GM10248 (cell line): ENCODE data around the gene DEPP1.

Experiments
- CTCF ChIA-PET: fragments of 300-600 bp; sonication (Branson Sonifier 250); formaldehyde crosslinking; extraction: SDS; loops from one replicate; lab custom pipeline; 2021; ENCODE audit warnings: antibody characterized with exemption; lab: Yijun Ruan, JAX
- POLR2A ChIA-PET: fragments of 350-650 bp; sonication (Branson Sonifier 250); formaldehyde crosslinking; extraction: SDS; loops from one replicate; lab custom pipeline; 2020; ENCODE audit warnings: antibody characterized with exemption; lab: Yijun Ruan, JAX
- DNase-seq: peaks from one replicate; pipeline ENCODE4 v3.0.0; 2012; ENCODE audit errors: extremely low spot score
- TF ChIP-seq, protein P1 (sequence below): IDR thresholded peaks from 2 replicates; pipeline ENCODE4 v1.5.1; 2012; ENCODE audit warnings: mild to moderate bottlenecking, low read depth; ENCODE audit errors: extremely low read depth, missing control alignments, control extremely low read depth

DEPP1 gene

DNA sequence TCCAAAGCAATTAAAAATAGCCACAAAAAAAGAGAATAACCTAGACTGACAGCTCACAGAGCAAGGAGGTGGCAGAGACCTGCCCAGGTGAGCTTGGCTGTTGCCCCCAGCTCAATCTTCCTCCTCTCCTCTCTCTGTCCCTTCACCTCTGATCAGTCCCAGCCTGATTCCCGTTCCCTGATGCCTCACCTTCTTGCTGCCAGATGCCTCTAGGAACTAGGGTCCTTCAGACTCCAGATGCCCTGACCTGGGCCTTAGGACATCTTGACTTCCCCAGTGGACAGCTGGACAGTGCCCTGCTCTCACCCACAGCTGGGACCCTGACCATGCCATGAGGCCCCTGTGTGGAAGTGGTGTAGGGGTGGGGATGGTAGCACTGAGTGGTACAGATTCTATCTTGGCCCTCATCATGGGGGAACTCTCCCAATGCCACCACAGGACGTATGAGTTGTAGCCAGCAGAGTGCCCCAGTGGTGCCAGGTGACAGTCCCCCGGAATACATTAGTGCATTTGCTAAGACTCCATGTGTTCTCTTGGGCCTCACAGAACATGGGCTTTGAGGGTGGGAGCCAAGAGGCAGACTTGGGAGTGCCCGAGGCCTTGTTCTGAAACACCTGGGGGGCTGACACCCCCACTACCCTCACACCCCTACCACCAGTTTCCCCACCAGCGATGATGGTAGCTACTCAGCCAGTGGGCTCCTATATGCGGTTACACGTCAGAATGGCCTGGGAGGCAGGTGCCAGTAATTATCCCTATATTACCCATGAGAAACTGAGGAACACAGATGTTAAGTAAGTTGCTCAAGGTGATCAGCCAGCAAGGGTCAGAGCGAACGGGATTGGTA is 2.0 kb downstream of the DEPP1 start:
- CTCF ChIA-PET = interaction anchor here (0.8 to 8.6 kb wide), 9 partner anchors 13 to 48 kb away, joined by 3 to 114 read pairs (median 6); partner anchors contain the start of genes RASSF4 and ZNF22
- DNase-seq = no peak
- POLR2A ChIA-PET = interaction anchor here (0.6 to 1.2 kb wide), 2 partner anchors 11 to 17 kb away, joined by 3 to 4 read pairs; partner anchors contain the start of gene RASSF4
- TF ChIP-seq, protein P1, sequence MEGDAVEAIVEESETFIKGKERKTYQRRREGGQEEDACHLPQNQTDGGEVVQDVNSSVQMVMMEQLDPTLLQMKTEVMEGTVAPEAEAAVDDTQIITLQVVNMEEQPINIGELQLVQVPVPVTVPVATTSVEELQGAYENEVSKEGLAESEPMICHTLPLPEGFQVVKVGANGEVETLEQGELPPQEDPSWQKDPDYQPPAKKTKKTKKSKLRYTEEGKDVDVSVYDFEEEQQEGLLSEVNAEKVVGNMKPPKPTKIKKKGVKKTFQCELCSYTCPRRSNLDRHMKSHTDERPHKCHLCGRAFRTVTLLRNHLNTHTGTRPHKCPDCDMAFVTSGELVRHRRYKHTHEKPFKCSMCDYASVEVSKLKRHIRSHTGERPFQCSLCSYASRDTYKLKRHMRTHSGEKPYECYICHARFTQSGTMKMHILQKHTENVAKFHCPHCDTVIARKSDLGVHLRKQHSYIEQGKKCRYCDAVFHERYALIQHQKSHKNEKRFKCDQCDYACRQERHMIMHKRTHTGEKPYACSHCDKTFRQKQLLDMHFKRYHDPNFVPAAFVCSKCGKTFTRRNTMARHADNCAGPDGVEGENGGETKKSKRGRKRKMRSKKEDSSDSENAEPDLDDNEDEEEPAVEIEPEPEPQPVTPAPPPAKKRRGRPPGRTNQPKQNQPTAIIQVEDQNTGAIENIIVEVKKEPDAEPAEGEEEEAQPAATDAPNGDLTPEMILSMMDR = no peak

DNA sequence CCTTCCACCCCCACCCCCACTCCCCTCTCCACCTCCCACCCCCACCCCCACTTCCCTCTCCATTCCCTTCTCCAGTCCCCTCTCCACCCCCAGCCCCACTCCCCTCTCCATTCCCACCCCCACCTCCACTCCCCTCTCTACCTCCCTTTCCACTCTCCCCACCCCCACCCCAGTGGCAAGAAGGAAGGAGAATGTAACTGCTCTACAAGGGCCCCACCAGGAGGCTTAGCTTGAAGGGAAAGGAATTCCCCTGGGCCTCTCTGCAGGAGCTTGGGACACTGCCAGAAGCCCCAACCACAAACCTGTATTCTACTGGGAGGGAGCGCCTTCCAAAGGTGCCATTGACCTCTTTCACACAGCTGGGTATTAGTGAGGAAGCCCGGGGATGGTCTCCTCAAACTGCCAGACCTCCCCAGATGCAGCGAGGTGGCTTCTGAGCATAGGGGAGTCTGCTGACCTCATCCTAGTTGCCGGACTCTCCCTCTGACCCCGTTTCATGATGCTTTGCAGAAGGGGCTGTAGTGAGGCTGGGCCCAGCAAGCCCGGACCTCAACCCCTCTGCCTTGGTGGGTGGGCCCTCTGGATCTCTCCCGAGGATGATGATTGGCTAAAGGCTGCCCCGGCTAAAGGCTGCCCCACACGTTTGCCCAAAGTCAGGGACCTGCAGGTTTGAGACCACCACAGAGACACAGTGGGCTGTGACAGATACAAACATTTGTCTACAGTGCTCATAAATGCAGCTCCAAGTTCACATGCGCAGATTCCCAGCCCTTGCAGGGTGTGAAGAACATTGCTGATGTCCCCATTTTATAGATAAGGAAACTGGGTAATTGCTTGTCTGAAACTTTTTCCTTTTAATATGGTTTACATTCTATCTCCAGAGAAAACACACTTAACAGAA is 2.9 kb downstream of the DEPP1 start:
- no peak for DNase-seq
- ChIA-PET POLR2A (no interaction called here), CTCF (interaction anchor here (0.6 to 8.6 kb wide), 11 partner anchors 11 to 111 kb away, joined by 3 to 114 read pairs (median 4); partner anchors contain the start of genes RASSF4 and ZNF22)
- TF ChIP-seq, protein P1 = no peak

DNA sequence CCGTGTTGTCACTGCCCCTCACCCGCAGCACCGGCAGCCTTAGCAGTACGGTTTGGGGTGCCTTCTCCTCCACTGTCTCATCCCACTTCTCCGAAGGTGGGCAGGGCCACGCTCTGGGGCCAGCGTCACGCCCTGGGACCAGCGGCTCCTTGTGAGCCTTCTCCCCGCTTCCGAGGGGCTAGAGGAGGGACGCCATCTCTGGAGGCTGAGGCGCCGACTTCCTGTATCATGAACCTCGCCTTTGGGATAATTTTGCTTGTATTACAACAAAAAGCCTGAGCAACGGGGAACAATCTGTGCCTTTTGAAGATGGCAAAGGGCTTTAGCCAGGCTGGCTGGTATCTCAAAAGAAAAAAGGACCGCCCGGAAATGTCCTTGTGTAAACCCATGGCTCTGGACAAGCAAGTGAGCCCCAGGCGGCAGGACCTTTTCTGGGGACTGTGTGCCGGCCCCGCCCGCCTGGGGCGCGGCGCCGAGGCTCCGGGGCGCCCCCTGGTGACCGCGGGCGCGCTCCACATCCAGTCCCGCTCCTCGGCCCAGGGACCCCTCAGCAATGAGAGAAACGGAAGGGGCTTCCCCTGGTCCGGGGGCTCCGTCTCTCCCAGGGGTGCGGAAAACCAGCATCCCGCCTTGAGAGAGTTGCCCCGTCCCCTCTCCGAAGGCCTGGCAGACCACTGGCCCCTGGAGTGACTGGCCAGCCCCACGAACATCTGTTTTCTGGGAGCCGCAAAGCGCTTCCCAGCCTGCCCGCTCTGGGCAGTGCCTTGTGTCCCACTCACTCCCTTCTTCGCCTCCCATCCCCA is 3.8 kb downstream of the DEPP1 start:
- peak; percentile 85 for DNase-seq
- POLR2A ChIA-PET = no interaction called here
- CTCF ChIA-PET = interaction anchor here (0.7 to 8.6 kb wide), 9 partner anchors 11 to 46 kb away, joined by 3 to 114 read pairs (median 8); partner anchors contain the start of genes RASSF4 and ZNF22
- TF ChIP-seq, protein P1 = peak; percentile 88

DNA sequence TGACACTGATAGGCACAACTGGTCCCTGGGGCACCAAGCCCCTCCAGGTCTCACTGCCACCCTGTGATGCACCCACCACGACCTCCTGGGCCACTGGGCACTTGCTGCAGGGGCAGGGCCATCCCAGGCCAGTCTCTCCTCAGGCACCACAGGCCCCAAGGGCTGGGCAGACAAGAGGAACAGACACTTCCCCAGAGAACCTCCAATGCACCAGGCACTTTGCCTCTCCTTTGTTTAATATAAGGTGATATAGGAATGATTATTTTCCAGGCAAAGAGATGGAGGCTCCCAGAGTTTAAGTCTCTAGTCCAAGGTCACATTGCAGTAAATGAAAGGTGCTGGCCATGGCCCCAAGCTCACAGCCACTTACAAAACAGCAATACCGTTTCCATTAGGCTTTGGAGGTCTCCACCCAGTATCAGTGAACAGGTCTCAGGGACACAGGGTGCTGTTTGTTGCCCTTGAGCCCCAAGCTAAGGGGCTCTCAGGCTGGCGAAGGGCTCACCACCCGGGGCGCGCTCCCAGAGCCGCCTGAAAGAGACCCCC is 4.5 kb downstream of the DEPP1 start:
- DNase-seq = no peak
- ChIA-PET POLR2A (no interaction called here), CTCF (interaction anchor here (0.7 to 2.6 kb wide), 7 partner anchors 8 to 45 kb away, joined by 3 to 32 read pairs (median 3); no protein-coding TSS in a partner anchor)
- TF ChIP-seq, protein P1 = no peak

DNA sequence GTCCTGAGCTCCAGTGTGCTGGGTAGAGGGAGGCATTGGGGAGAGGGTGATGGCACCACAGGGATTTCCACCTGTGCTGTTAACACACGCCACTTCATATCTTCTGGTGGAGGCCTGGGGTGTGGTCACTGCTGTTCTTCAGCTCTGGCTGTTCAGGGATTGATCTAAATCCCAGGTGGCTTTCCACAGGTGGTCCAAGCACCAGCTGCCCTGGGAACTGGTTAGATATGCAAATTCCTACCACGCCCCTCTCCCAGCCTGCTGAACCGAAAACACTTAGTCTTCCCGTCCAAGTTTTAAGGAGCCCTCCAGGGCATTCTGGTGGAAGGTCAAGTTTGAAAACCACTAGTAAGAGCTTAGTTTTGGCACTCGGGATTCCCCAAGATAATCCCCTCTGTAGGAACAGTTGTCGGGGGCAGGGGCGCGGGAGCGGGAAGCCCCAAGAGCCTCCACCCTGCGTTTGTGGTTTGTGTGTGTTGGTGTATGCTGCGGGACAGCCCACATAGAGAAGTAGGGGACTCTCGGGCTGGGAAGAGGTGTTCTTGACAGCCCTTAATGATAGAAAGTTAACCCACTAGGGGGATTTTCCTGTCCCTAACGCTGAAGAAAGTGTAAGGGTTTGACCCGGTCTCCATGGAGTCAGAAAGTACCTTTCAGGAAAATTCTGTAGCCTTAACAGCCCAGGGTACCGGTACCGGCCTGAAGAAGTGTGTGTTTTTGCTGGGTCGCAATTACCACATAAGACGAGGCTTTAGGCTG is 5.1 kb downstream of the DEPP1 start:
- POLR2A ChIA-PET = interaction anchor here (0.8 to 1.1 kb wide), 2 partner anchors 9 to 400 kb away, joined by 3 read pairs; partner anchors contain the start of gene ALOX5

More for the DNA sequence above, 5.1 kb downstream of the DEPP1 start:
- CTCF ChIA-PET = interaction anchor here (0.7 to 2.6 kb wide), 11 partner anchors 8 to 45 kb away, joined by 3 to 32 read pairs (median 3); no protein-coding TSS in a partner anchor
- TF ChIP-seq, protein P1 = no peak
- peak; percentile 38 for DNase-seq
